Medulla oblongata (tissue), 1 donor: Measurements from ENCODE around the gene TPSG1.
"Not testable (repeated sequence)": the region's sequence is repeated elsewhere in the genome, so short reads cannot be mapped to it uniquely, and the experiment has no call there.

ENCODE experiments used
- DNase-seq: peaks from one replicate; pipeline ENCODE4 v3.0.0-alpha.2; 2015; ENCODE audit errors: extremely low spot score

Gene TPSG1

DNA sequence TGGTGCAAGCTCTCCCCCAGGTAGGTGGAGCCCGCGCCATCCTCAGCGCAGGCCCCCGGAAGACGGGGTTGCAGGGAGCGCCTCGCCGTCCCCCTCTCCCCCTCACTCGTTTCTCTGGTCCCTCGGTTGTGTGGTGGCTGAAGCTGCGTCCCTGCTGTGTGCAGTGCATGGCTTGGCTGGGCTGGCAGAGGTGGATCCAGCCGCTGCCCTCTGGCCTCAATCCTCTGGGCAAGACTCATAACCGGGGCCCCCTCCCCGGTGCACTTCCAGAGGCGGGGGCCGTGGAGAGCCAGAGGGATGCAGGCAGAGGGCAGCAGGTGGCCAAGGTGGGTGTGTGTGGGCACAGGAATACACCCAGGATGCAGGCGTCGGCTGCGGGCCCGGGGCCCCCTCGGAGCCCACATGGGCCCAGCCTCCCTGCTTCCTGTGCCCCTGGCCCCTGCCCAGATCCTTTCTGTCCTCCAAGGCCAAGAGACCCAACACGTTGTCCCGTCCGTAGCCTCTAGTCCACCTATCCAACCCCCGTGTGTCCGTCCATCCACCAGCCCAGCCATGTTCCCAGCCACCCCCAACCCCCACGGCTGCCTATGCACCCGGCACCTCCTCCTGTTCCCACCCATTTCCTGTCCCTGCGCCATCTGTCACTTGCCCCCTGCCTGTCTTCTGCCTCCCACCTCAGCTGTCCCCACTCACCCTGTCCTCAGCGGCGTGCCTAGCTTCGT lies 9.3 kb downstream of the TPSG1 start:
- no peak for DNase-seq

- DNase-seq = no peak
Observed at GRCh38 chr16:1214719-1215118, 10.3 kb downstream of the TPSG1 start.

- no peak for DNase-seq
Observed at GRCh38 chr16:1213796-1214372, 11.2 kb downstream of the TPSG1 start.

DNA sequence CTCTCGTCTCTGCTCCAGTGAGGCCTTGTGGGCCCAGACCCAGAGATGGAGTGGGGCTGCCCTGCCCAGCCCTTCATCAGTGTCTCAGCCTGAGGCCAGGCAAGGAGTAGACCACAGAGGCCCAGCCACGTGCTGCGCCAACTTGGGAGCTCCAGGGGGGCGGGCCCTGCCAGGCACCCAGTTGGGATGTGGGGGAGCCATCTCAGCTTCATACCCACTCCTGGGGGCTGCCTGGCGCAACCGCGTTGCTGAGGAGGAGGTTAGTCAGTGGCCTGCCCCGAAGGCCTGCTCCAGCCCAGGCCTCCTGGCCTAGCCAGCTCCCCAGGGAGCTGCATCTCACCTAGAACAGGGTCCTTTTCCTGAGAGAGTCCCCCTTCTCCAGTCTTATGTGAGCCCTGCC lies 11.8 kb downstream of the TPSG1 start:
- no peak for DNase-seq

- no peak for DNase-seq
Observed at GRCh38 chr16:1212616-1213194, 12.4 kb downstream of the TPSG1 start.

DNA sequence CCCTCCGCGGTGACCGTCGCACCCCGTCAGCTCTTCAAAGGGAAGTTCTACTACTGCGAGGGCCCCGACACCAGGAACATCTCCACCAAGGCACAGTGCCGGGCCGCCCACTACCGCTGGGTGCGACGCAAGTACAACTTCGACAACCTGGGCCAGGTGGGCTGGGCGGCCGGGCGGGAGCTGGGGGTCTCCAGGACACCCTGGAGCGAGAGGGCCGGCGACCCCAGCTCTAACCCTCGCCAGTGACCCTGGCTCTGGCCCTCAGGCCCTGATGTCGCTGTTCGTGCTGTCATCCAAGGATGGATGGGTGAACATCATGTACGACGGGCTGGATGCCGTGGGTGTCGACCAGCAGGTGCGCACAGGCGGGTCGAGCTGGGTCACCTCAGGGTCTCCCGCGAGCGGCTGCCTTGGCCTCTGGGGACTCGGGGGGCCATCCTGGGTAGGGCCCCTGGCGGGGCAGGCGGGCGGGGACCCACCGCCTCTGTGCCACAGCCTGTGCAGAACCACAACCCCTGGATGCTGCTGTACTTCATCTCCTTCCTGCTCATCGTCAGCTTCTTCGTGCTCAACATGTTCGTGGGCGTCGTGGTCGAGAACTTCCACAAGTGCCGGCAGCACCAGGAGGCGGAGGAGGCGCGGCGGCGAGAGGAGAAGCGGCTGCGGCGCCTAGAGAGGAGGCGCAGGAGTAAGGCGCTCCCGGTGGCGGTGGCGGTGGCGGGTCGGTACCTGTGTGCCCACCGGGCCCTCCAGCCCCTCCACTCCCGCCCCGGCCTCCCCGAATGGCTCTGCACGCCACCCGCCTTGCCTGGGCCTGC lies 13.4 kb downstream of the TPSG1 start:
- DNase-seq = no peak

- DNase-seq = no peak
Observed at GRCh38 chr16:1210461-1210860, 14.6 kb downstream of the TPSG1 start.

GRCh38 chr16:1209081-1209480 lies 16.0 kb downstream of the TPSG1 start:
- no peak for DNase-seq

- DNase-seq = no peak
Observed at GRCh38 chr16:1208239-1208830, 16.7 kb downstream of the TPSG1 start.

DNA sequence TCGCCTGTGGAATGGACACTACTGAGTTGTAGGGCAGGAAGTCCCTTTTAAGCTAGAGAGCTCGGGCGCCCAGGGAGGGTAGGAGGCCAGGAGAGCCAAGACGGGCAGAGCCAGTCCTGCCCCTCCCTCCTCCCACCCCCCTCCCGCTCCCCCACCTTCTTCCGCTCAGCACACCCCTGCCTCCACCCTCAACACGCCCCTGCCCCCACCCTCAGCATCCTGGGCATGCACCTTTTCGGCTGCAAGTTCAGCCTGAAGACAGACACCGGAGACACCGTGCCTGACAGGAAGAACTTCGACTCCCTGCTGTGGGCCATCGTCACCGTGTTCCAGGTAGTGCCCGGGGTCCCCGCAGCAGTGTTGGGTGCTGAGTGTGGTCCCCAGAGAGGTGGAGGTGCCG lies 18.3 kb downstream of the TPSG1 start:
- DNase-seq = no peak

DNA sequence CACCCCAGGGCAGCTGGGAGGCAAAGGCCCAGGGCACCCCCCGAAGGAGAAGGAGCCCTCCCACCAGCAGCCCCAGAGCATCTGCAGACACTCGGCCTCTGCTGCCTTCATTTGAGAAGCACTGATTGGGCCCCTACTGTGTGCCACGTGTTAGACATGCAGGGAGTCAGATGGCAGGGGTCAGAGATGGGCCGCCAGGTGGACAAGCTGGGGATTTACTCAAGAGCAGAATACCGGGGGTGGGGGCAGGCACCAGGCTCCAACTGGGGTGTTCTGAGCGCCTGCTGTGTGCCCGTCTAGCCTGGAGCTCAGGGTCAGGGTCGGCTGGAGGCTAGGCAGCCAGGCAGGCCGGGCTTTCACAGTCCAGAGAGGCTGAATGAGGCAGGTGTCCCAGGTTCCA lies 18.7 kb downstream of the TPSG1 start:
- DNase-seq = no peak

GRCh38 chr16:1204933-1205332 lies 20.1 kb downstream of the TPSG1 start:
- no peak for DNase-seq

DNA sequence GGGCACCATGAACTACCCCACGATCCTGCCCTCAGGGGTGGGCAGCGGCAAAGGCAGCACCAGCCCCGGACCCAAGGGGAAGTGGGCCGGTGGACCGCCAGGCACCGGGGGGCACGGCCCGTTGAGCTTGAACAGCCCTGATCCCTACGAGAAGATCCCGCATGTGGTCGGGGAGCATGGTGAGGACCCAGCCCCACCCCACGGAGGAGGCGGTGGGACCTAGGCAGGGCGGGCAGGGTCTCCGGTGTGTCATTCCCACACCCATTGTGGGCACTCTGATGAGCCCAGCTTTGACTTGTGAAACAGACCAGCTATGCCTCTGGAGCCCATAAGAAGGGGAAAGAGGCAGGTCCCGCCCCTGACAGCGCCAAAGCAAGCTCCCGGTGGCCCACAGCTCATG lies 22.8 kb downstream of the TPSG1 start:
- no peak for DNase-seq

DNA sequence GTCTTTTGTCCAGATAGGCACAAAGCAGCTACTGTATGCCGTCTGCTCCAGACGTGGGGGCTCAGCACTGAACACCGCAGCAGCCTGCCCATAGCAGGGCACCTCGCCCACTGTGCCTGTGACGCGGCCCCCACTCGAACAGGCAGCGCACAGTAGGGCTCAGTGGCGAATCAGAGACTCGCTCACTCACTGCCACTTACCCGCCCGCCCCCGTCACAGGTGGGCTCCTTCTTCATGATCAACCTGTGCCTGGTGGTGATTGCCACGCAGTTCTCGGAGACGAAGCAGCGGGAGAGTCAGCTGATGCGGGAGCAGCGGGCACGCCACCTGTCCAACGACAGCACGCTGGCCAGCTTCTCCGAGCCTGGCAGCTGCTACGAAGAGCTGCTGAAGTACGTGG lies 23.6 kb downstream of the TPSG1 start:
- no peak for DNase-seq

DNA sequence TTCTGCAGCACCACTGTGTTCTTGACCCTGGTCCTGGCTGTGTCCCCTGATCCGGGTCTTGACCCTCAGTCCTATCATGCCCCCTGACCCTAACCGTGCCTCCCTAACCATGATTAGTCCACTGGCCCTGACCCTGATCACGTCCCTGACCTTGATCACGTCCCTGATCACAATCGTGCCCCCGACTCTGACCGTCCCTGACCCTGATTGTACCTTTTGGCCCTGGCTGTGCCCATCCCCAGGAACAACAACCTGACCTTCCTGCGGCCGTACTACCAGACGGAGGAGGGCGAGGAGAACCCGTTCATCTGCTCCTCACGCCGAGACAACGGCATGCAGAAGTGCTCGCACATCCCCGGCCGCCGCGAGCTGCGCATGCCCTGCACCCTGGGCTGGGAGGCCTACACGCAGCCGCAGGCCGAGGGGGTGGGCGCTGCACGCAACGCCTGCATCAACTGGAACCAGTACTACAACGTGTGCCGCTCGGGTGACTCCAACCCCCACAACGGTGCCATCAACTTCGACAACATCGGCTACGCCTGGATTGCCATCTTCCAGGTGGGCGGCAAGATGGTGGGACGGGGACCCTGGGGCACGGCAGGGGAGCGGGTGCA lies 24.9 kb downstream of the TPSG1 start:
- DNase-seq = no peak

GRCh38 chr16:1199347-1200013 lies 25.6 kb downstream of the TPSG1 start:
- DNase-seq = no peak

GRCh38 chr16:1198671-1199346 lies 26.3 kb downstream of the TPSG1 start:
- not testable (repeated sequence) for DNase-seq

- DNase-seq = no peak
Observed at GRCh38 chr16:1198194-1198593, 26.9 kb downstream of the TPSG1 start.

GRCh38 chr16:1197237-1197866 lies 27.7 kb downstream of the TPSG1 start:
- no peak for DNase-seq

- DNase-seq = no peak
Observed at GRCh38 chr16:1196494-1196893, 28.6 kb downstream of the TPSG1 start.
